Stimulated activated CD8-positive, alpha-beta memory T cell treated with anti-CD3 and anti-CD28 coated beads, Interleukin-12 subunit alpha, Interleukin-12 subunit beta, amount 100 ng/mL, for 24 hours (primary cell): ENCODE results near the gene TPRA1.
"Not testable (repeated sequence)": the region's sequence is repeated elsewhere in the genome, so short reads cannot be mapped to it uniquely, and the experiment has no call there.

Source experiments
- DNase-seq: peaks from one replicate; pipeline ENCODE4 v3.0.0-alpha.2; 2020; ENCODE audit errors: extremely low read depth

TPRA1 gene

DNA sequence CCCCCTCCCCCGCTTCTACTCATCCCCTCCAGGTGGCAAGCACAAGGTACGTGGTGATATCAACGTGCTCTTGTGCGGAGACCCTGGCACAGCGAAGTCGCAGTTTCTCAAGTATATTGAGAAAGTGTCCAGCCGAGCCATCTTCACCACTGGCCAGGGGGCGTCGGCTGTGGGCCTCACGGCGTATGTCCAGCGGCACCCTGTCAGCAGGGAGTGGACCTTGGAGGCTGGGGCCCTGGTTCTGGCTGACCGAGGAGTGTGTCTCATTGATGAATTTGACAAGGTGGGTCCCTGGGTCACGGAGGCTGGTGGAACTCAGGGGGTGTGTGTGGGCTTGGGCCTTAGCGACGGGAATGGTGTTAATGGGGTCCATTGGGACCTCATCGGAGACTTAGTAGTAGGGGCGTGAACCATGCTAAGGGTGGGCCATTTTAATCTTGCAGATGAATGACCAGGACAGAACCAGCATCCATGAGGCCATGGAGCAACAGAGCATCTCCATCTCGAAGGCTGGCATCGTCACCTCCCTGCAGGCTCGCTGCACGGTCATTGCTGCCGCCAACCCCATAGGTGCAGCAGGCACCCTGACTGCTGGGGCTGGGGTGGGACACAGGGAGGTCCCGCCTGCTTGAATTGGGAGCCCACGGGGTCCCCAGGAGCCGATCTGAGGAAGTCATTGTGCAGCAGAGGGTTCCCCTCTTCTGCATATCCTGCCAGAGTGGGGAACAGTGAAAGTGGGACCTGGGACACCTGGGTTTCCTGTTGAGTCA is 26.5 kb upstream of the TPRA1 start:
- no peak for DNase-seq

- DNase-seq: no peak
Observed at GRCh38 chr3:127615631-127616305, 25.2 kb upstream of the TPRA1 start.

- DNase-seq: no peak
Observed at GRCh38 chr3:127614928-127615589, 24.5 kb upstream of the TPRA1 start.

DNA sequence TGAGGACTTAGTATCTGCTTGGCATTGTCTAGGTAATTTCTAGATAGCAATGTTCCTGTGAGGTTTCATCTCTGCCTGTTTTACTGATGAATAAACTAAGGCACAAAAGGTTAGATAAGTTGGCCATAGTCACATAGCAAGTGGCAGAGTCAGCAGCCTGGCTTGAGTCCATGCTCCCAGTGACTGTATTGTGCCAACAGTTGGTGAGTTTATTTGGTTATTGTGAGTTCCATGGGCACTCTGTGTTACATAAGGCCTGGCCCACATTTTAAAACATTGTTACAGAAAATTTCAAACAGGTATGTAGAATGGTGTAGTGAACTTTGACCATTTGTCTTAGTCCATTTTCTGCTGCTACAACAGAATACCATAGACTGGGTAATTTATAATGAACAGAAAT is 22.9 kb upstream of the TPRA1 start:
- DNase-seq: no peak

DNA sequence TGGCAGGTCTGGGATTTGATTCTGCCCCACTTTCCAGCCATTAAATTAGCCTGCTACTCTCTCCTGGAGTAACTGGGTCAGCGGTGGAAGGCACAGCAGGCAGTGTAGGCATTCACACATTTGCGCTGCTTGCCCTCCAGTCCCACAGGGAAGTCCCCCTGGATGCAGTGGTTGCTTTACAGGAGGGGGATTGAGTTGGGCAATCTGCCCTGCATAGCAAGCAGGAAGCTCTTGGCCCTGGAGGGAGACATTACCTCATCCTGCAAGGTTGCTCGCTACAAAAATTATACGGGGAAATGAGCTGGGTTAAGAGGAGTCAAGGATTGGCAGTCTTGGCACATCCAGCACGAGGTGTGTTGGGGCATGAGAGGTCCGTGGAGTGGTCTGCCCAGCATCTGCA is 22.4 kb upstream of the TPRA1 start:
- no peak for DNase-seq

DNA sequence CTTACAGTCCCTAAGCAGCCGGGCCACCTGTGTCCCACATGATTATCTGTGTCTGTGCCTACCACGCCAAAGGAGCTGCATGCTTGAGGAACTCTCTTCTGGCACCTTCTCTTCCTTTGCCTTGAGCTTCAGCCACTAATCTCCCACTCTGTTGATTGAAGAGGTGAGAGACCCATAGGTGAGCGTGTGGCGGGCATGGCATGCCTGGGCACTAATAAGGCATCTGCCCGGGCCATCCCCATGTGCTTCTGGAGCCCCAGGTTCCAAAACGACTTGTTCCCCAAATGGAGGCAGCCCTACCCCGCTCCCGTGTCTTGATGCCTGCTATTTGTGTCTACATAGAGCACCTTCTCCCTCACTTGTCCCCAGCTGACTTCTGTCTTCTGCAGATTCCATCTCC is 20.7 kb upstream of the TPRA1 start:
- no peak for DNase-seq

- DNase-seq: no peak
Observed at GRCh38 chr3:127610105-127610504, 19.6 kb upstream of the TPRA1 start.

DNA sequence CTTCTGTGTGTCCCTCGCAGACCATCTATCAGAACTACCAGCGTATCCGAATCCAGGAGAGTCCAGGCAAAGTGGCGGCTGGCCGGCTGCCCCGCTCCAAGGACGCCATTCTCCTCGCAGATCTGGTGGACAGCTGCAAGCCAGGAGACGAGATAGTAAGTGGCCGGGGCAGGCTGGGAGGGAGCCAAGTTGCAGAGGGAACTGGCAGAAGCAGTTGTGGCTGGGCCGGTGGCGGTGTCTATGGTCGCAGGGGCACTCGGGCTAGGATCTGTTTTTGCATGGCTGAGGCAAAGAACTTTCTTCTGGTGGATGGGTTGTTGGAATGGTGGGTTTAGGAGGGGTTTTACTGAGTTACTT is 17.8 kb upstream of the TPRA1 start:
- no peak for DNase-seq

- DNase-seq: no peak
Observed at GRCh38 chr3:127607675-127608361, 17.3 kb upstream of the TPRA1 start.

GRCh38 chr3:127606981-127607595 is 16.6 kb upstream of the TPRA1 start:
- no peak for DNase-seq

DNA sequence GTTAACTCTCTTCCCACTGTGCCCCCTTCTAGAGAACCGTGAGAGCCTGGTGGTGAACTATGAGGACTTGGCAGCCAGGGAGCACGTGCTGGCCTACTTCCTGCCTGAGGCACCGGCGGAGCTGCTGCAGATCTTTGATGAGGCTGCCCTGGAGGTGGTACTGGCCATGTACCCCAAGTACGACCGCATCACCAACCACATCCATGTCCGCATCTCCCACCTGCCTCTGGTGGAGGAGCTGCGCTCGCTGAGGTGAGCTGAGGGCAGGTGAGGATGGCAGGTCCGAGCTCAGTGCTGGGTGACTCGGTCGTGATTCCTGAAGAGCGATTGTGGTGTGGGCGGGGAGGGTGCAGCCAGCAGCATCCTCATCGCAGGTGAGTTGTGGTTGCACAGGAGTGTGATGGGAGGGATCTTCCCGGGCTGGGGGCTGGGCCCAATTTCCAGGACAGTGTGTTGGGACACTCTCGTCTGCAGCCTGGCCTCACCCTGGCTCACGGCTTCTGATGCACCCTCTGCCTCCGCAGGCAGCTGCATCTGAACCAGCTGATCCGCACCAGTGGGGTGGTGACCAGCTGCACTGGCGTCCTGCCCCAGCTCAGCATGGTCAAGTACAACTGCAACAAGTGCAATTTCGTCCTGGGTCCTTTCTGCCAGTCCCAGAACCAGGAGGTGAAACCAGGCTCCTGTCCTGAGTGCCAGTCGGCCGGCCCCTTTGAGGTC is 15.7 kb upstream of the TPRA1 start:
- DNase-seq: no peak

GRCh38 chr3:127605547-127605946 is 15.0 kb upstream of the TPRA1 start:
- DNase-seq: not testable (repeated sequence)

- DNase-seq: no peak
Observed at GRCh38 chr3:127604546-127605165, 14.1 kb upstream of the TPRA1 start.

GRCh38 chr3:127604035-127604434 is 13.5 kb upstream of the TPRA1 start:
- DNase-seq: no peak

- DNase-seq: no peak
Observed at GRCh38 chr3:127600749-127601456, 10.4 kb upstream of the TPRA1 start.

- DNase-seq: no peak
Observed at GRCh38 chr3:127598841-127599570, 8.5 kb upstream of the TPRA1 start.

DNA sequence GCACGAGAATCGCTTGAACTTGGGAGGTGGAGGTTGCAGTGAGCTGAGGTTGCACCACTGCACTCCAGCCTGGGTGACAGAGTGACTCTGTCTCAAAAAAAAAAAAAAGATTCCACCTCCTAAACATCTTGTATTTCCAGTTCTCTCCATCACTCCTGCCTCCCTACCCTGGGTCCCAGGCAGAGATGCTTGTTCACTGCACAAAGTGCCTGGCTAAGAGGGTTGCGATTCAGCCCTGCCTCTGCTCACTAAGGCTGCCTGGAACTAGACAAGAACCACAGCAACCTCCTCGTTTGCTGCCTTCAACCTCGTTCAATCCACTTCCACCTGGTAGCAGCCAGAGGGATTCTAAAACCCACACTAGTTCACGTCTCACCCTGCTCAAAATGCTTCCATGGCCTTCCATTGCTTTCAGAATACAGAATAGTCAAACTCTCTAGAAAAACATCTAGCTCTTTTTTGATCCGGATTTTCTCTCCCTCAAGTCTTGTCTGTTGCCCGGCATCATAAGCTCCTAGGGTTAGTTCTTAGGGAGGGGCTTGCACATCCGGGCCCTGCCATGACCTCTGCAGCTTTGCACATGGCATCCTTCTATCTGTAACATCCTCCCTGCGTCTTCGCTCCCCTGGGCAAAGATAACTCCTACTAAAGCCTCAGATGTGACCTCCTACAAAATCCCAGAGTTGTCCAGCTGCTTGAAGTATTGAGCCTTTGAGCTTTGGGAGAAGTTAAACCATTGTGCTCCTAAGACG is 6.7 kb upstream of the TPRA1 start:
- no peak for DNase-seq

GRCh38 chr3:127595303-127595702 is 4.8 kb upstream of the TPRA1 start:
- DNase-seq: no peak

GRCh38 chr3:127593178-127593577 is 2.6 kb upstream of the TPRA1 start:
- no peak for DNase-seq
